Epithelial cell of esophagus (primary cell): ENCODE measurements around the gene CACNA1A.
"Not testable (repeated sequence)": the region's sequence is repeated elsewhere in the genome, so short reads cannot be mapped to it uniquely, and the experiment has no call there.

ENCODE experiments used
- DNase-seq: peaks from one replicate; pipeline ENCODE4 v3.0.0; 2010; ENCODE audit warnings: low read depth
- H3K4me3 ChIP-seq: 2 replicates; pipeline ENCODE4 v1.5.1; 2011; ENCODE audit warnings: mild to moderate bottlenecking, low read length, control low read depth
- TF ChIP-seq, protein P1 (sequence below): IDR thresholded peaks from 2 replicates; pipeline ENCODE4 v1.5.1; 2011; ENCODE audit warnings: low read depth, mild to moderate bottlenecking, low read length, control low read depth, inconsistent platforms; ENCODE audit not compliant: insufficient read depth; ENCODE audit errors: missing control alignments

CACNA1A gene

DNA sequence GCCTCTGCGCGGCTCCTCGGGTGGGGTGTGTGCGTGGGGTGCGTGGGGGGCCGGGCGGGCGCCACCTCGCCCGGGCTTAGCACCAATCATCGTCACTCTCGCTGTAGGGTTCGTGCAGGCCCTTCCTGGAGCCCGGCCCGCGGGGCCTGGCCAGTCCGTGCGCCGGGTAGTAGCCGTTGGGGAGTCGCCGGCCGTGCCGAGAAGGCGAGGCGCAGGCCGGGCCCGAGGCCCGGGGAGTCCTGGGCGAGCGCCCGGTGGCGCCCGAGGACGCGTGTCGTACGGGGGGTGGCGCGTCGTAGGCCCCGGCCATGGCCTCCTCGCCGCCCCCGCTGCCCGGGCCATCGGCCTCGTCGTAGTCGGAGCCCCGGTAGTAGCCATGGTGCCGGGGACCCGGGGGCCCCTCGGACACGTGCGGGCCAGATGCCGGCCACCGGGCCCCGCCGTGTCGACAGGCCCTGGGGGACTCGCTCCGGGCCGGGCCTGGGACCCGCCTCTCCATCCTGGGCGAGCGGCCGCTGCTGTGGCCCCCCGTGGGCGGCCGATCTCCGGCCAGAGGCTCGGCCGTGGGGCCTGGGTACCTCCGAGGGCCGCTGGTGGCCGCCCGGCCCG lies 298.9 kb downstream of the CACNA1A start:
- no peak overlapping the region for H3K4me3 ChIP-seq
- DNase-seq, result no peak

DNA sequence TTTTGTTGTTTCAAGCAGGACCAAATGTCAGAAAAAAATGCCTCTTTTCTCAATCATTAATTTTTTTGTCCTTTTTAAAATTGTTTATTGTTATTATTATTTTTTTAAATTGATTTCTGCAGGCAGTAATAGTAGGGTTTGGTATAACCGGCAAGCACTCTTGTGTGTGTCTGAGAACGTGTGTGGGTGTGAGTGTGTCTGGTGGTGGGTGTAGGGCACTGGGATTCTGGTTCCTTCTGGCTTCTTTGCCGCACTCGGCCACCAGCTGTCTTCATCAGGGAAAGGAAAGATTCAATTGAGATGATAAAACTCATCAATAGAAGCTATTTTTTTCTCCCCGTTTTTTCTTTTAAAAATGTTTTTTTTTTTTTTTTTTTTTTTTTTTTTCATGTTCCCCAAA lies 299.7 kb downstream of the CACNA1A start:
- DNase-seq, result no peak
- no peak overlapping the region for H3K4me3 ChIP-seq
- TF ChIP-seq, protein P1, sequence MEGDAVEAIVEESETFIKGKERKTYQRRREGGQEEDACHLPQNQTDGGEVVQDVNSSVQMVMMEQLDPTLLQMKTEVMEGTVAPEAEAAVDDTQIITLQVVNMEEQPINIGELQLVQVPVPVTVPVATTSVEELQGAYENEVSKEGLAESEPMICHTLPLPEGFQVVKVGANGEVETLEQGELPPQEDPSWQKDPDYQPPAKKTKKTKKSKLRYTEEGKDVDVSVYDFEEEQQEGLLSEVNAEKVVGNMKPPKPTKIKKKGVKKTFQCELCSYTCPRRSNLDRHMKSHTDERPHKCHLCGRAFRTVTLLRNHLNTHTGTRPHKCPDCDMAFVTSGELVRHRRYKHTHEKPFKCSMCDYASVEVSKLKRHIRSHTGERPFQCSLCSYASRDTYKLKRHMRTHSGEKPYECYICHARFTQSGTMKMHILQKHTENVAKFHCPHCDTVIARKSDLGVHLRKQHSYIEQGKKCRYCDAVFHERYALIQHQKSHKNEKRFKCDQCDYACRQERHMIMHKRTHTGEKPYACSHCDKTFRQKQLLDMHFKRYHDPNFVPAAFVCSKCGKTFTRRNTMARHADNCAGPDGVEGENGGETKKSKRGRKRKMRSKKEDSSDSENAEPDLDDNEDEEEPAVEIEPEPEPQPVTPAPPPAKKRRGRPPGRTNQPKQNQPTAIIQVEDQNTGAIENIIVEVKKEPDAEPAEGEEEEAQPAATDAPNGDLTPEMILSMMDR, result no peak

More for the DNA sequence above, 298.9 kb downstream of the CACNA1A start:
- TF ChIP-seq, protein P1, result no peak

DNA sequence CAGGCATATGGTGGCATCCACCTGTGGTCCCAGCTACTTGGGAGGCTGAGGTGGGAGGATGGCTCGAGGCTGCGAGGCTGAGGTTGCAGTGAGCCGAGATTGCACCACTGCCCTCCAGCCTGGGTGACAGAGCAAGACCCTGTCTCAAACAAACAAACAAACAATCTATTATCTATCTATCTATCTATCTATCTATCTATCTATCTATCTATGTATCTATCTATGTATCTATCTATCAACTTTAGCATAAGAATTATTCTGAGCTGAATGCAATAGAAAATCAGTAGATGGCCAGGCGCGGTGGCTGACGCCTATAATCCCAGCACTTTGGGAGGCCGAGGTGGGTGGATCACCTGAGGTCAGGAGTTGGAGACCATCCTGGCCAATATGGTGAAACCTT lies 304.2 kb downstream of the CACNA1A start:
- not testable (repeated sequence) for DNase-seq, H3K4me3 ChIP-seq

DNA sequence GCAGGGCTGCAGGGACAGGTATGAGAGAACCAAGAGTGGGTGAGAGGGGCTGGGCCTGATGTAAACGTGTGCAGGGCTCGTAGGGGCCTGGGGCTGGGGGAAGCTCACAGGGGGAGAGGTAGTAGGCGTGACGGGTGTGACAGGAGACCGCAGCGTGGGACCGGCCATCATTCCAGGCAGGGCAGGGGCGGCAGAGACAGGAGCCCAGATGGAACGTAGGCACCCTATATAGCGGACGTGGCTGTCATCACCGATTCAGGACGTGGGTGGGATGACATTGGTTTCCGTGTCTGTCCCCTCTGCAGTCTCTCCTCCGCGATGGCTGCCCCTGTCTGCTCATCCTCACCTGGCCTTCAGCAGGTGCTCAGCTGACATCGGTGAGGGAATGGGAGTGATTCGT lies 307.6 kb downstream of the CACNA1A start:
- TF ChIP-seq, protein P1, result no peak
- no peak overlapping the region for H3K4me3 ChIP-seq
- DNase-seq, result no peak

DNA sequence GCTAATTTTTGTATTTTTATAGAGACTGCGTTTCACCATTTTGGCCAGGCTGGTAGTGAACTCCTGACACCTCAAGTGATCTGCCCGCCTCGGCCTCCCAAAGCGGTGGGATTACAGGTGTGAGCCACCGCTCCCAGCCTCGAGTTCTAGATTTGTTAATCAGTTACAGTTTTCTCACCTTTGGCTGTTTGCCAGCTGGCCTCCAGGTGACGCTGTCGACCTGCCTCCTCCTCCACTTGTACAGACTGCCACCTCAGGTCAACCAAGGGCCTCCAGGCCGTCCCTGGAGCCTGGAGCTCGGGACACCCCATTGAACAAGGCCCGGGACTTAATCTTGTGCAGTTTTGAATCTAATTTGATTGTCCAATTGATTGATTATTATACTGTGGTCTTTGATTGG lies 310.6 kb downstream of the CACNA1A start:
- TF ChIP-seq, protein P1, result no peak
- no peak overlapping the region for H3K4me3 ChIP-seq
- peak; percentile 39 for DNase-seq

DNA sequence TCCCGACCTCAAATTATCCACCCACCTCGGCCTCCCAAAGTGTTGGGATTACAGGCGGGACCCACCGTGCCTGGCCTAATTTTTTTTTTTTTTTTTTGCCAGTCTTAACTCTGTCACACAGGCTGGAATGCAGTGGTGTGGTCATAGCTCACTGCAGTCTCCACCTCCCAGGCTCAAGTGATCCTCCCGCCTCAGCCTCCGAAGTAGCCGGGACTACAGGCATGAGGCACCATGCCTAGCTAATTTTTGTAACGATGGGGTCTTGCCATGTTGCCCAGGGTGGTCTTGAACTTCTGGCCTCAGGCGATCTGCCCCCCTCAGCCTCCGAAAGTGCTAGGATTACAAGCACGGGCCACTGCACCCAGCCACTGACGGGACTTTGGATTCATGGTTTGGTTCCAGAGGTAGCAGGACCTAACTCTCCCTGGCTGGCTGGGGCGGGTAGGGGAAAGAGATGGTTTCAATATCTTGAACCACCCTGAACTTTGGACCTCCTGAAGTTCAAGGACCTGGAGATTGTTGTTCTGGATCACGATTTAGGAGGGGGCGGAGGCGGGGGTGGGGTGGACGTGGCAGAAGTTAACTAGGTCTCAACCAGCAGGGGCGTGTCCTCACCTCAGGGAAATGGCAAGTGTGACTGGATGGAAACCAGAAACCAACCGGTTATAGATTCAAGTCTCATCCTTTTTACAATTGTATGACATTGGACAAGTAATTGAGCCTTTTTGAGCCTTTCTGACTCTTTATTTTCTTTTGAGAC lies 315.3 kb downstream of the CACNA1A start:
- no peak for DNase-seq
- H3K4me3 ChIP-seq, result no peak overlapping the region
- TF ChIP-seq, protein P1, result no peak

DNA sequence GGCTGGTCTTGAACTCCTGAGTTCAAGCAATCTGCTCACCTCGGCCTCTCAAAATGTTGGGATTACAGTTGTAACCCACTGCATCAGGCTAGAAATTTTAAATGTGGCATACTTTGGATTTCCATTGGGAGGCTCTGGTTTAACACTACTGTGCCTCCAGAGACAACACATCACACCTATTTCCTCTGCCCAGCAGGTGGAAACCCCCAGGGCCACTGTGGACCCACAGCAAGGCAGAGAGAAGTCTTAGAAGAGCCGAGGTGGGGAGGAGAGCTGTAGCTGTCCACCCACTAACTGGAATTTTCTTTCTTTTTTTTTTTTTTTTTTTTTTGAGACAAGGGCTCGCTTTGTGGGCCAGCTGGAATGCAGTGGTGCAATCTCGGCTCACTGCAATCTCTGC lies 316.7 kb downstream of the CACNA1A start:
- H3K4me3 ChIP-seq, result no peak overlapping the region
- no peak for DNase-seq
- TF ChIP-seq, protein P1, result no peak
